Neural cell (in vitro differentiated cells): ENCODE data around the gene WDR59. TPM values are rescaled to one million over a fixed set of nuclear protein-coding genes. Genes with fewer than 3 reads are reported as not detected.

Experiments
- H2AFZ ChIP-seq: fragments of 200-600, 300-800 bp; sonication (generic), shearing (Covaris generic); 2 replicates; pipeline ENCODE4 v1.6.0; 2014; ENCODE audit warnings: low read depth, mild to moderate bottlenecking, antibody characterized with exemption, low read length, moderate library complexity
- H3F3A ChIP-seq: fragments of 200-600 bp; shearing (Covaris generic); 2 replicates; pipeline ENCODE4 v1.6.1; 2016; ENCODE audit warnings: mild to moderate bottlenecking, moderate library complexity, mixed read lengths, antibody characterized with exemption, low read length; ENCODE audit not compliant: insufficient read depth, poor library complexity, severe bottlenecking
- H3K27ac ChIP-seq: fragments of 200-600, 300-800 bp; sonication (generic), shearing (Covaris generic); 2 replicates; pipeline ENCODE4 v1.5.1; 2014; ENCODE audit warnings: mild to moderate bottlenecking, low read length, moderate library complexity
- H3K27me3 ChIP-seq: fragments of 300-800, 200-600 bp; sonication (generic), shearing (Covaris generic); 2 replicates; pipeline ENCODE4 v1.6.0; 2014; ENCODE audit warnings: mild to moderate bottlenecking, low read depth, low read length, moderate library complexity; ENCODE audit not compliant: insufficient read depth
- H3K36me3 ChIP-seq: fragments of 300-800, 200-600 bp; sonication (generic), shearing (Covaris generic); 2 replicates; pipeline ENCODE4 v1.5.1; 2014; ENCODE audit warnings: mild to moderate bottlenecking, antibody characterized with exemption, low read length, moderate library complexity; ENCODE audit not compliant: insufficient read depth
- H3K4me2 ChIP-seq: fragments of 300-800, 200-600 bp; sonication (generic), shearing (Covaris generic); 2 replicates; pipeline ENCODE4 v1.6.0; 2014; ENCODE audit warnings: mild to moderate bottlenecking, low read length
- H3K4me3 ChIP-seq: fragments of 300-800, 200-600 bp; sonication (generic), shearing (Covaris generic); 2 replicates; pipeline ENCODE4 v1.5.1; 2014; ENCODE audit warnings: mild to moderate bottlenecking, low read length, moderate library complexity
- H3K79me2 ChIP-seq: fragments of 200-600 bp; shearing (Covaris generic); replicated peaks from 2 replicates; pipeline ENCODE4 v1.6.0; 2014; ENCODE audit warnings: mild to moderate bottlenecking, low read length, moderate library complexity; ENCODE audit not compliant: insufficient read depth
- H3K9ac ChIP-seq: fragments of 300-800, 200-600 bp; sonication (generic), shearing (Covaris generic); 2 replicates; pipeline ENCODE4 v1.6.1; 2016; ENCODE audit warnings: mild to moderate bottlenecking, low read length, mixed read lengths
- H3K9me2 ChIP-seq: fragments of 200-600 bp; shearing (Covaris generic); 2 replicates; pipeline ENCODE4 v1.6.1; 2016; ENCODE audit warnings: mild to moderate bottlenecking, low read length, mixed read lengths; ENCODE audit not compliant: insufficient read depth
- H3K9me3 ChIP-seq: fragments of 200-600, 300-800 bp; sonication (generic), shearing (Covaris generic); 2 replicates; pipeline ENCODE4 v1.6.1; 2016; ENCODE audit warnings: mild to moderate bottlenecking, mixed run types, low read length, moderate library complexity, mixed read lengths
- H4K20me1 ChIP-seq: fragments of 200-600 bp; shearing (Covaris generic); 2 replicates; pipeline ENCODE4 v1.6.1; 2016; ENCODE audit warnings: mild to moderate bottlenecking, mixed run types; ENCODE audit not compliant: insufficient read depth
- EP300 ChIP-seq: fragments of 450-650 bp; conservative IDR thresholded peaks from 2 replicates; pipeline ENCODE4 v1.6.1; 2014; ENCODE audit warnings: antibody characterized with exemption, mild to moderate bottlenecking, moderate library complexity; ENCODE audit not compliant: poor library complexity, severe bottlenecking
- EZH2 ChIP-seq: fragments of 200-600, 300-800 bp; shearing (Covaris generic), sonication (generic); IDR thresholded peaks from 2 replicates; pipeline ENCODE4 v1.6.1; 2014; ENCODE audit warnings: antibody characterized with exemption, low read length, borderline replicate concordance, mild to moderate bottlenecking; ENCODE audit not compliant: insufficient read depth, poor library complexity, severe bottlenecking
- MXI1 ChIP-seq: fragments of 450-650 bp; conservative IDR thresholded peaks from 2 replicates; pipeline ENCODE4 v1.6.1; 2014; ENCODE audit warnings: antibody characterized with exemption, mild to moderate bottlenecking; ENCODE audit not compliant: poor library complexity, severe bottlenecking
- POLR2AphosphoS5 ChIP-seq: IDR thresholded peaks from 2 replicates; pipeline ENCODE4 v1.6.1; 2012
- RAD21 ChIP-seq: fragments of 450-650 bp; conservative IDR thresholded peaks from 2 replicates; pipeline ENCODE4 v1.6.1; 2014; ENCODE audit warnings: antibody characterized with exemption, mild to moderate bottlenecking, moderate library complexity
- SMC3 ChIP-seq: fragments of 450-650 bp; conservative IDR thresholded peaks from 2 replicates; pipeline ENCODE4 v1.6.1; 2014; ENCODE audit warnings: antibody characterized with exemption, mild to moderate bottlenecking, moderate library complexity; ENCODE audit not compliant: poor library complexity
- TAF1 ChIP-seq: IDR thresholded peaks from 2 replicates; pipeline ENCODE4 v1.6.1; 2012; ENCODE audit warnings: low read depth
- polyA plus RNA-seq: library from polyadenylated mRNA; depleted of rRNA; stranded (reverse); fragments of >200 nt; gene quantifications from 2 replicates; pipeline ENCODE4 v1.2.3, GENCODE V29; 2014
- TF ChIP-seq, protein P1 (sequence below): IDR thresholded peaks from 2 replicates; pipeline ENCODE4 v1.6.1; 2012; ENCODE audit warnings: borderline replicate concordance
- TF ChIP-seq, protein P2 (sequence below): fragments of 450-650 bp; IDR thresholded peaks from 2 replicates; pipeline ENCODE4 v1.5.1; 2014; ENCODE audit warnings: antibody characterized with exemption, mild to moderate bottlenecking, moderate library complexity; ENCODE audit not compliant: poor library complexity, severe bottlenecking

Gene WDR59
- polyA plus RNA-seq, 1 donor from 2014 or later = 20.3 TPM

DNA sequence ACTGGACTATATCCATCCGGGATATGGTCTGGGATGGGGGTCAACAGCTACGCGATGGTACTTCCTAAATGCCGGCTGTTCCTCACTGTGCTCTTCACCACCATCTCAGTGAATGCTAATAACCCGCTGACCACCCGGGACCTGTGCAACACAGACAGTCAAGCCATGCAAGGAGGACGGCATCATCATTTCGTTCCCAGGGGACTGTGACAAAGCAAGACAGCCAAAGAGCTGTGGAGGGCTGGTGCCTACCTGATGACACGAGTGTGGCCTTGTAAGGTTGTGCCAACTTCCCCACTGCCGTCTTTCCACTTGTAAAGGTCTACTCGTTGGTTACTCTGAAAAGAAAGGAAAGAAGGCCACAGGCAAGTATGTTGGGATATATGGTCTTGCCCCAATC, 33.7 kb downstream of the WDR59 start:
- Histone ChIP-seq H3K27me3 (no peaks in the 10 kb centered on the region), H3K4me2 (no peak overlapping the region), H3K4me3 (no peak overlapping the region), H3K27ac (no peak overlapping the region), H3K79me2 (no peaks in the 10 kb centered on the region), H3K9me2 (no peaks in the 10 kb centered on the region), H3F3A (no peaks in the 10 kb centered on the region), H3K9ac (no peak overlapping the region), H3K9me3 (no peaks in the 10 kb centered on the region), H2AFZ (no peak overlapping the region), H4K20me1 (no peaks in the 10 kb centered on the region), H3K36me3 (no peaks in the 10 kb centered on the region)
- TF ChIP-seq, protein P1, sequence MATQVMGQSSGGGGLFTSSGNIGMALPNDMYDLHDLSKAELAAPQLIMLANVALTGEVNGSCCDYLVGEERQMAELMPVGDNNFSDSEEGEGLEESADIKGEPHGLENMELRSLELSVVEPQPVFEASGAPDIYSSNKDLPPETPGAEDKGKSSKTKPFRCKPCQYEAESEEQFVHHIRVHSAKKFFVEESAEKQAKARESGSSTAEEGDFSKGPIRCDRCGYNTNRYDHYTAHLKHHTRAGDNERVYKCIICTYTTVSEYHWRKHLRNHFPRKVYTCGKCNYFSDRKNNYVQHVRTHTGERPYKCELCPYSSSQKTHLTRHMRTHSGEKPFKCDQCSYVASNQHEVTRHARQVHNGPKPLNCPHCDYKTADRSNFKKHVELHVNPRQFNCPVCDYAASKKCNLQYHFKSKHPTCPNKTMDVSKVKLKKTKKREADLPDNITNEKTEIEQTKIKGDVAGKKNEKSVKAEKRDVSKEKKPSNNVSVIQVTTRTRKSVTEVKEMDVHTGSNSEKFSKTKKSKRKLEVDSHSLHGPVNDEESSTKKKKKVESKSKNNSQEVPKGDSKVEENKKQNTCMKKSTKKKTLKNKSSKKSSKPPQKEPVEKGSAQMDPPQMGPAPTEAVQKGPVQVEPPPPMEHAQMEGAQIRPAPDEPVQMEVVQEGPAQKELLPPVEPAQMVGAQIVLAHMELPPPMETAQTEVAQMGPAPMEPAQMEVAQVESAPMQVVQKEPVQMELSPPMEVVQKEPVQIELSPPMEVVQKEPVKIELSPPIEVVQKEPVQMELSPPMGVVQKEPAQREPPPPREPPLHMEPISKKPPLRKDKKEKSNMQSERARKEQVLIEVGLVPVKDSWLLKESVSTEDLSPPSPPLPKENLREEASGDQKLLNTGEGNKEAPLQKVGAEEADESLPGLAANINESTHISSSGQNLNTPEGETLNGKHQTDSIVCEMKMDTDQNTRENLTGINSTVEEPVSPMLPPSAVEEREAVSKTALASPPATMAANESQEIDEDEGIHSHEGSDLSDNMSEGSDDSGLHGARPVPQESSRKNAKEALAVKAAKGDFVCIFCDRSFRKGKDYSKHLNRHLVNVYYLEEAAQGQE = no peak
- TF ChIP-seq POLR2AphosphoS5 = no peak

DNA sequence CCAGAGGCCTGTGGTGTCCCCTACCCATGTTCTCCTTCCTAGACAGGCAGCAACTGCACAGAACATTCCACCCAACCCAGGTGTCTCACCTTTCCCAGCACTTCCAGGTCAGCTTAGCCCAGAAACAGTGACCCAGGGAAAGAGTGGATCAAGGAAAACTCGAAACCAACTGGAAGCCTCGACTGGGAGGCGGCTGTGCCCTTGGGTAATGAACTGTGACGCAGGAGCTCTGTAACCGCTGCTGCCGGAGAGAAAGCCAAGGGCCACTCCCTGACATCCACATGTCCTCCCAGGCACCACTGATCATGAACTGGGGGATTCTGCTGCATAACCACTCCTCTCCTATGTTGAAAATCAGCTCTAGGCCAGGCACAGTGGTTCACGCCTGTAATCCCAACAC, 34.4 kb downstream of the WDR59 start:
- no peak overlapping the region for H3K9ac ChIP-seq
- H3K36me3 ChIP-seq = no peaks in the 10 kb centered on the region
- no peaks in the 10 kb centered on the region for H3F3A ChIP-seq
- TF ChIP-seq MXI1 = no peak
- TF ChIP-seq EZH2 = no peak
- TF ChIP-seq TAF1 = no peak
- TF ChIP-seq, protein P2, sequence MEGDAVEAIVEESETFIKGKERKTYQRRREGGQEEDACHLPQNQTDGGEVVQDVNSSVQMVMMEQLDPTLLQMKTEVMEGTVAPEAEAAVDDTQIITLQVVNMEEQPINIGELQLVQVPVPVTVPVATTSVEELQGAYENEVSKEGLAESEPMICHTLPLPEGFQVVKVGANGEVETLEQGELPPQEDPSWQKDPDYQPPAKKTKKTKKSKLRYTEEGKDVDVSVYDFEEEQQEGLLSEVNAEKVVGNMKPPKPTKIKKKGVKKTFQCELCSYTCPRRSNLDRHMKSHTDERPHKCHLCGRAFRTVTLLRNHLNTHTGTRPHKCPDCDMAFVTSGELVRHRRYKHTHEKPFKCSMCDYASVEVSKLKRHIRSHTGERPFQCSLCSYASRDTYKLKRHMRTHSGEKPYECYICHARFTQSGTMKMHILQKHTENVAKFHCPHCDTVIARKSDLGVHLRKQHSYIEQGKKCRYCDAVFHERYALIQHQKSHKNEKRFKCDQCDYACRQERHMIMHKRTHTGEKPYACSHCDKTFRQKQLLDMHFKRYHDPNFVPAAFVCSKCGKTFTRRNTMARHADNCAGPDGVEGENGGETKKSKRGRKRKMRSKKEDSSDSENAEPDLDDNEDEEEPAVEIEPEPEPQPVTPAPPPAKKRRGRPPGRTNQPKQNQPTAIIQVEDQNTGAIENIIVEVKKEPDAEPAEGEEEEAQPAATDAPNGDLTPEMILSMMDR = no peak
- no peak overlapping the region for H3K27ac ChIP-seq
- H3K4me2 ChIP-seq = no peak overlapping the region
- no peaks in the 10 kb centered on the region for H3K27me3 ChIP-seq
- no peaks in the 10 kb centered on the region for H3K9me2 ChIP-seq
- H3K9me3 ChIP-seq = no peaks in the 10 kb centered on the region
- no peak overlapping the region for H2AFZ ChIP-seq
- no peak overlapping the region for H3K4me3 ChIP-seq
- no peaks in the 10 kb centered on the region for H4K20me1 ChIP-seq
- H3K79me2 ChIP-seq = no peaks in the 10 kb centered on the region

DNA sequence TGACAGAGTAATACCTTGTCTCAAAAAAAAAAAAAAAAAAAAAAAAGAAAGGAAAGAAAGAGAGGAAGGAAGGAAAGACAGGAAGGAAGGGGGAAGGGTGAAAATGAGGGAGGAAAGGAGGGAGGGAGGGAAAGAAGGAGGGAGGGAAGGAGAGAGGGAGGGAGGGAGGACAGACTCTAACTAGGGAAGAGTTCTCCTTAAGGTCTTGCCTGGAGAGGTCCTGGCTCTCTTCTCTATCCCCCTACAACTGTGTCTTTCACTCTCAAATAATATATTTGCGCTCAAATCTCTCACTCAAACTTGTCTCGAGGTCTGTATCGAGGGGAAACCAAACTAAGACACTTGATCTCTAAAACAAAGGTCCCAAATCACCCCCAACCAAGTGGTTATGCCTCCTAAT, 35.6 kb downstream of the WDR59 start:
- no peaks in the 10 kb centered on the region for H3K36me3 ChIP-seq
- TF ChIP-seq TAF1 (no peak), POLR2AphosphoS5 (no peak), SMC3 (no peak), MXI1 (no peak), EP300 (no peak), RAD21 (no peak), EZH2 (no peak)
- TF ChIP-seq, protein P2 = no peak
- TF ChIP-seq, protein P1 = no peak
- no peak overlapping the region for H3K4me2 ChIP-seq
- H4K20me1 ChIP-seq = no peaks in the 10 kb centered on the region
- no peaks in the 10 kb centered on the region for H3K9me3 ChIP-seq
- H3F3A ChIP-seq = no peaks in the 10 kb centered on the region
- no peak overlapping the region for H2AFZ ChIP-seq
- H3K4me3 ChIP-seq = no peak overlapping the region
- H3K27ac ChIP-seq = no peak overlapping the region
- no peaks in the 10 kb centered on the region for H3K9me2 ChIP-seq
- H3K9ac ChIP-seq = no peak overlapping the region
- no peaks in the 10 kb centered on the region for H3K79me2 ChIP-seq
- H3K27me3 ChIP-seq = no peaks in the 10 kb centered on the region
